Loucy (cell line): ENCODE data around the gene ULBP2.

Source experiments
- H2AFZ ChIP-seq: fragments of 200-600 bp; sonication (generic); 2 replicates; pipeline ENCODE4 v1.6.0; 2016; ENCODE audit warnings: antibody characterized with exemption, mild to moderate bottlenecking, low read length, moderate library complexity
- H3F3A ChIP-seq: fragments of 200-600 bp; 2 replicates; pipeline ENCODE4 v1.6.0; 2016; ENCODE audit warnings: antibody characterized with exemption, low read depth, mild to moderate bottlenecking
- H3K27me3 ChIP-seq: fragments of 200-600 bp; sonication (generic); 2 replicates; pipeline ENCODE4 v1.6.1; 2014; ENCODE audit warnings: low read length, mild to moderate bottlenecking; ENCODE audit not compliant: insufficient read depth, poor library complexity, severe bottlenecking
- H3K36me3 ChIP-seq: fragments of 200-600 bp; sonication (generic); 2 replicates; pipeline ENCODE4 v1.6.1; 2016; ENCODE audit warnings: low read length; ENCODE audit not compliant: insufficient read depth
- H3K4me1 ChIP-seq: fragments of 200-600 bp; sonication (generic); 2 replicates; pipeline ENCODE4 v1.5.1; 2014; ENCODE audit warnings: low read length, mild to moderate bottlenecking; ENCODE audit not compliant: insufficient read depth, poor library complexity, severe bottlenecking
- H3K4me2 ChIP-seq: fragments of 200-600 bp; sonication (generic); 2 replicates; pipeline ENCODE4 v1.6.0; 2014; ENCODE audit warnings: antibody characterized with exemption, low read length, low read depth, mild to moderate bottlenecking; ENCODE audit not compliant: poor library complexity, severe bottlenecking
- H3K4me3 ChIP-seq: fragments of 200-600 bp; sonication (generic); 2 replicates; pipeline ENCODE4 v1.5.1; 2014; ENCODE audit warnings: low read length, mild to moderate bottlenecking, mixed read lengths; ENCODE audit not compliant: poor library complexity, severe bottlenecking
- H3K79me2 ChIP-seq: fragments of 200-600 bp; sonication (generic); 2 replicates; pipeline ENCODE4 v1.6.1; 2014; ENCODE audit warnings: low read length; ENCODE audit not compliant: insufficient read depth
- H3K9ac ChIP-seq: fragments of 200-600 bp; sonication (generic); 2 replicates; pipeline ENCODE4 v1.6.0; 2014; ENCODE audit warnings: mild to moderate bottlenecking, low read depth, low read length, moderate library complexity; ENCODE audit not compliant: poor library complexity, severe bottlenecking
- H3K9me2 ChIP-seq: fragments of 200-600 bp; sonication (generic); replicated peaks from 2 replicates; pipeline ENCODE4 v1.6.1; 2016; ENCODE audit warnings: low read depth, low read length, mixed read lengths
- H3K9me3 ChIP-seq: fragments of 200-600 bp; sonication (generic); 2 replicates; pipeline ENCODE4 v1.6.1; 2014; ENCODE audit warnings: mild to moderate bottlenecking, antibody characterized with exemption, low read length, low read depth; ENCODE audit not compliant: insufficient read depth
- H4K20me1 ChIP-seq: fragments of 200-600 bp; sonication (generic); 2 replicates; pipeline ENCODE4 v1.6.0; 2014; ENCODE audit warnings: antibody characterized with exemption, low read length, mild to moderate bottlenecking; ENCODE audit not compliant: insufficient read depth, poor library complexity, severe bottlenecking
- CTCF ChIP-seq: fragments of 200-600 bp; sonication (generic); conservative IDR thresholded peaks from 2 replicates; pipeline ENCODE4 v1.5.1; 2014; ENCODE audit warnings: mild to moderate bottlenecking, antibody characterized with exemption, low read length
- EZH2phosphoT487 ChIP-seq: fragments of 200-600 bp; IDR thresholded peaks from 2 replicates; pipeline ENCODE4 v1.6.1; 2018; ENCODE audit warnings: antibody characterized with exemption, mild to moderate bottlenecking, moderate library complexity, borderline replicate concordance

ULBP2 gene

GRCh38 chr6:149984773-149985172 is 43.0 kb downstream of the ULBP2 start:
- Histone ChIP-seq H3K9me3 (no peaks in the 10 kb centered on the region), H4K20me1 (no peaks in the 10 kb centered on the region), H3K9me2 (no peaks in the 10 kb centered on the region), H3K36me3 (no peaks in the 10 kb centered on the region), H3K27me3 (peaks cover 7% of the 10 kb centered on the region), H3K79me2 (no peaks in the 10 kb centered on the region), H3F3A (peaks cover 10% of the 10 kb centered on the region; the same call in 1 of the 2 replicates), H2AFZ (no peak overlapping the region), H3K4me2 (no peak overlapping the region), H3K9ac (no peak overlapping the region), H3K4me3 (no peak overlapping the region), H3K4me1 (no peaks in the 10 kb centered on the region)
- TF ChIP-seq EZH2phosphoT487 = no peak
- TF ChIP-seq CTCF = no peak

GRCh38 chr6:149985481-149985937 is 43.7 kb downstream of the ULBP2 start:
- no peaks in the 10 kb centered on the region for H3K9me3 ChIP-seq
- no peak overlapping the region for H3K4me3 ChIP-seq
- no peak overlapping the region for H3K4me2 ChIP-seq
- H3K79me2 ChIP-seq = no peaks in the 10 kb centered on the region
- H3K36me3 ChIP-seq = no peaks in the 10 kb centered on the region
- H2AFZ ChIP-seq = no peak overlapping the region
- peaks cover 12% of the 10 kb centered on the region for H3K27me3 ChIP-seq
- H3K9me2 ChIP-seq = no peaks in the 10 kb centered on the region
- H3K9ac ChIP-seq = no peak overlapping the region
- peaks cover 10% of the 10 kb centered on the region; the same call in 1 of the 2 replicates for H3F3A ChIP-seq
- H4K20me1 ChIP-seq = no peaks in the 10 kb centered on the region
- peaks cover under 1% of the 10 kb centered on the region for H3K4me1 ChIP-seq
- TF ChIP-seq CTCF (no peak), EZH2phosphoT487 (no peak)

GRCh38 chr6:149987602-149988107 is 45.8 kb downstream of the ULBP2 start:
- TF ChIP-seq CTCF (no peak), EZH2phosphoT487 (no peak)
- no peak overlapping the region for H3K9ac ChIP-seq
- H3K36me3 ChIP-seq = no peaks in the 10 kb centered on the region
- H3K79me2 ChIP-seq = no peaks in the 10 kb centered on the region
- no peaks in the 10 kb centered on the region for H4K20me1 ChIP-seq
- no peak overlapping the region for H3K4me3 ChIP-seq
- H3K9me3 ChIP-seq = no peaks in the 10 kb centered on the region
- H3K27me3 ChIP-seq = peaks cover 12% of the 10 kb centered on the region
- H3K4me1 ChIP-seq = peaks cover 16% of the 10 kb centered on the region
- no peaks in the 10 kb centered on the region for H3K9me2 ChIP-seq
- H2AFZ ChIP-seq = no peak overlapping the region
- peaks cover 3% of the 10 kb centered on the region; the same call in 1 of the 2 replicates for H3F3A ChIP-seq
- no peak overlapping the region for H3K4me2 ChIP-seq
